ENCODE data around the gene LDB2. TPM values are rescaled to one million over a fixed set of nuclear protein-coding genes. Genes with fewer than 3 reads are reported as not detected.
"Not testable (repeated sequence)": the region's sequence is repeated elsewhere in the genome, so short reads cannot be mapped to it uniquely, and the experiment has no call there.

Gene LDB2
- polyA plus RNA-seq, result 10 to 100 TPM in 2 of 3 donors, 1 to 10 TPM in 1; 4.5 to 55.4 (median 37.7) TPM

DNA sequence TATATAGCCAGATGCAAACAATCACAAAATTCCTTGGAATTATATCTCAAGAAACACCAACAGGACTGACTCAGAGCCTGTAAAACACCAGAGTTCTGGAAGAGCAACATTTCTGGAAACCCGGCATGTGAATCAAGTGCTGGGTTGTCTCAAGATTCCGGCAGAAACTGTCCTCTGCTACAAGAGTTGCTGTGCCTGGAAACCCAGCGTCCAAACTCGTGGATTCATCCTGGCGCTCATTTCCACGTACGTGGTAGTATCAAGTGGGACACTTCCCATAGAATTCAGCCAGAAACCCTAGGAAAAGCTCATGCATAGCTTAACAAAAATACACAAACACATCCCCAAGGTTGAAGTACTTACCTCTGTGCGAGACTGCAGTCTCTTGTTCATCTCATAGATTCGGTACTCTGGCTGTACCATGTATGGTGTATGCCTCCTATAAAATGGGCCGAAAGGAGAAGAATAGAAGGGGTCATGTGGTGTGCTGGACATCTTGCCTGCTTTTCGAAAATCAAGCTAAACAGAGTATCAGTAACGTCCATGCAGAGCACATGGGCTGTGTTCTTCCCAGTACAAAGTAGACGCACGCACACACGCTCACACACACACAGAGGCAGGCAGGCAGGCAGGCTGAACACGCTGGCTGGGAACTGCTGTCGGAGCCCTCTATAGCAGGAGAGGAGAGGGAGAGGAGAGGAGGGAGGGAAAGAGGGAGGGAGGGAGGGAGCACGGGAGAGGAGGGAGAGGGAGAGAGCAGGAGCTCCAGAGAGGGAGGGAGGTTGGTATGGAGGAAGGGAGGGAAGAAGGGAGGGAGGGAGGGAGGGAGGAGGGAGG is at the start of gene LDB2:
Gene LDB2, minus strand, starts transcription at position 655 of the 837 bp plus-strand sequence.
- 3 to 9% (median 8%) methylated on average over 16 to 17 of the region's 18 CpGs for WGBS, 3 donors
- no peak within 1 kb of the TSS for H3K27ac ChIP-seq (ENCODE audit: low read depth, low read length)

DNA sequence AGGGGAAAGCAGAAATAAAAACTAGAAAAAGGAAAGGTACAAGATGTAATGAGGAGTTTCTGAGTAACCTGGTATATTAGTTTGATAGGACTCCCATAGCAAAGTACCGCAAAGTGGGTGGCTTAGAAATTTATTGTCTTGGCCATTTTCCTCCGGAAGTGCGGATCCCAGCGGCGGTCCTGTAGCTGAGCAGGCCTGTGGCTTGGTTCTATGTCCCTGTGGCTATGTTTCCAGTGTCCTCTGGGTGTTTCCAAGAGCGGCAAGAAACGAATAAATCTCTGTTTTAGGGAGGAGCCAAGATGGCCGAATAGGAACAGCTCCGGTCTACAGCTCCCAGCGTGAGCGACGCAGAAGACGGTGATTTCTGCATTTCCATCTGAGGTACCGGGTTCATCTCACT is 44.0 kb upstream of the LDB2 start:
- no peak overlapping the region for H3K27ac ChIP-seq (ENCODE audit: low read depth, low read length)
- WGBS, 3 donors, result 92 to 96% (median 95%) methylated on average over 13 of the region's 14 CpGs

DNA sequence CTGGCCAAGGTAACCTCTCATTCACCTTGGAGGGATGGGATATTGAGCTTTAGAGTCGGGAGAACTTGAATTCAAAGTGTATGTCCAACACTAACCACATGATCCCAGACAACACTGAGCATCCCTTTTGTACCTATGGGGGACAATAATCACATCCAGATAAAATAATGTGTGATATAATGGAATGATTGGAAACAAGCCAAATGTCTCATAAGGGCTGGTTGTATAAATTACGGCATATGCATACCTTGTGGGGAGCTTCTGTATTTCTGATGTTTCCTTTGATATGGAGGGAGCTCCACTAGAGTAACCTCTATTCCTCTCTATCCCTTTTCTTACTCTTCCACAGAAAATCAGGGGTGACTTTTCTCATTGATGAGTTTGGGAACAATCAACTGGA is 40.7 kb upstream of the LDB2 start:
- 90 to 95% (median 93%) methylated on average over 2 of the region's 2 CpGs for WGBS, 3 donors
- H3K27ac ChIP-seq (ENCODE audit: low read depth, low read length), result no peak overlapping the region

DNA sequence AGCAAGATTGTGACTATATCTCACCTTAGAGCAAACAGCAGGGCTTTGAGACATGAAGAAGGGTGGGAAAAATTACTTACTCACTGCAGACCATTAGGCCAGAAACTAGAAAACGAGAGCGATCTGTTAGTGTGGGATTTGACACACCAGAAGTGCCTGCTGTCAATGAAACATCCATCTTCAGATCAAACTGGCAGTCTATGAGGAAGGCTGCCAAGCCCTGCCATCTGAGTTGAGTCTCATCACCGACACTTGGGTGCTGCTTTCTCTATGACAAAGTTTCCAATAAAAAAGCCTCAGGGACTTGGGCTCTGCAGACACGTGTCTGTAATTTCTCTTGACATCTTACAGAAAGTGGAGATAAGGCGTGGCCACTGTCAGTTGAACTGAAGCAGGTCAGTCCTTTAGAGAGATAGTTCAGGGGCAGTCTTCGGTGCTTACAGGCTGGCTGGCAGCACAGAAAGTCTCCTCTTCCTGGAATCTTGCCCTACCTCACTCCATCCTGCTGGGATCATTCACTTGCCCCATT is 40.1 kb upstream of the LDB2 start:
- WGBS, 3 donors, result 70 to 93% (median 82%) methylated on average over 6 of the region's 6 CpGs
- no peak overlapping the region for H3K27ac ChIP-seq (ENCODE audit: low read depth, low read length)

DNA sequence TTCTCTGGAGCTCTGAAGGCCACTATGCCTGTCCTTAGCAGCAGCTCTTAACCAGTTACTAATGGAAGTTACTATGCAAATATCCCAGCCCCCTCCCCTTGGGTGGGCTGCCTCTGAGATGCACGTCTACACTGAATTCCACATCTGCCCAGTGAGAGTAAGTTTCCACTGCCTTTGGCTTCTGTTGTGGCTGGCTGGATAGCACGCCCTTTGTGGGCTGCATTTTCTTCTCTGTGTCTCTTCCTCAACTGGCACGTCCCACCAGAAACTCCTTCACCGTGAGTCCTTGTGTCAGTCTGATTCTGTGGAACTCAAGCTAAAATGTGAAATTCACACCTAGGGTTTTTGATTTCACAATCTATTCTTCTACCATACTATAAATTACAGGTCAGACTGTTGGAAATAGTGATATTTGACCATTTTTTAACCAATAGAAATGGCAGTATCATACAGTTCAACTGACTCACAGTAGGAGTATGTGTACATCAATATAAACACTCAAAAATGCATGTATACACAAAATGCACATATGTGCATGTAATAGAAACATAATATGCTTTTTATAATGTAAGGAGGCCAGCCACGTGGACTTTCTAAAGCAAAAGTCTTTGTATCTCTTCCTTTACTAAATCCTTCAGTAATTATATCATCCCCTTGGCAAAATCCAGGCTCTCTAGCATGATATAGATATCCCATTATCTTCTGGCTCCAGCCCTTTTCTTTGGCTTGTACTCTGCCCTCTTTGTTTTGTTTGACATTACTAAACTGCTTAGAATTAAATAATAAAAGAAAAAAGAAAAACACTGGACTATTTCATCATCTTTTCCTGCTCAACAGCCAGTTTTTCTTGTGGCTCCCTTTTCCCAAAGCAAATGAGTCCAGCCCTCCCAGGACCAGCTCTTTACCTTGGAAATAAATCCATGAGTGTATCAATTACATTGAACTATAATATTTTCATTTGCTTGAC is 33.2 kb upstream of the LDB2 start:
- 64 to 72% (median 71%) methylated on average over 5 of the region's 5 CpGs for WGBS, 3 donors
- no peak overlapping the region for H3K27ac ChIP-seq (ENCODE audit: low read depth, low read length)

DNA sequence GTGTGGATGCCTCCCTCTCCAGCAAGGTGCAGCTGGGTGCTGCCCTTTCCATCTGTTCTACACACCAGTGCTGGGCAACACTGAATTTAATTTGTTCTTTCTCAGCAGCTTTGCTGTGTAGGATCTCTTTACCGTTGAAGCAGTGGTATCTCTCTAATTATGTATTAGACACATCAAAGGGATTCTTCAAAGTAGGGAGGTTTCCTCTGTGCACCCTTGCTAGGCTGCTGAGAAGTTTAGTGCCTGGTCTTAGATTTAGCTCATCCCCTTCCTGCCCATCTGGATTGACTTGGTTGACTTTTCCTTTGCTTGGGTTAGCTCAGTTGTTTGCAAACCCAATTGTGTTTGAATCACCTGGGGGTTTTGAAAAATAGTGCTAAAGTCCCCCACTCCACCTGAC is 27.8 kb upstream of the LDB2 start:
- H3K27ac ChIP-seq (ENCODE audit: low read depth, low read length), result no peak overlapping the region
- WGBS, 3 donors, result 40 to 70% (median 64%) methylated on average over 1 of the region's 1 CpG

DNA sequence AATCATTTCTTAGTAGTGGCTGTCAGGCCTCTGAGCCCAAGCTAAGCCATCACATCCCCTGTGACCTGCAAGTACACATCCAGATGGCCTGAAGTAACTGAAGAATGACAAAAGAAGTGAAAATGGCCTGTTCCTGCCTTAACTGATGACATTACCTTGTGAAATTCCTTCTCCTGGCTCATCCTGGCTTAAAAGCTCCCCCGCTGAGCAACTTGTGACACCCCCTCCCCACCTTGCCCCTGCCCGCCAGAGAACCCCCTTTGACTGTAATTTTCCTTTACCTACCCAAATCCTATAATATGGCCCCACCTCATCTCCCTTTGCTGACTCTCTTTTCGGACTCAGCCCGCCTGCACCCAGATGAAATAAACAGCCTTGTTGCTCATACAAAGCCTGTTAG is 20.3 kb upstream of the LDB2 start:
- not testable (repeated sequence) for H3K27ac ChIP-seq (ENCODE audit: low read depth, low read length)
- WGBS, 3 donors, result 89 to 96% (median 95%) methylated on average over 4 of the region's 4 CpGs

DNA sequence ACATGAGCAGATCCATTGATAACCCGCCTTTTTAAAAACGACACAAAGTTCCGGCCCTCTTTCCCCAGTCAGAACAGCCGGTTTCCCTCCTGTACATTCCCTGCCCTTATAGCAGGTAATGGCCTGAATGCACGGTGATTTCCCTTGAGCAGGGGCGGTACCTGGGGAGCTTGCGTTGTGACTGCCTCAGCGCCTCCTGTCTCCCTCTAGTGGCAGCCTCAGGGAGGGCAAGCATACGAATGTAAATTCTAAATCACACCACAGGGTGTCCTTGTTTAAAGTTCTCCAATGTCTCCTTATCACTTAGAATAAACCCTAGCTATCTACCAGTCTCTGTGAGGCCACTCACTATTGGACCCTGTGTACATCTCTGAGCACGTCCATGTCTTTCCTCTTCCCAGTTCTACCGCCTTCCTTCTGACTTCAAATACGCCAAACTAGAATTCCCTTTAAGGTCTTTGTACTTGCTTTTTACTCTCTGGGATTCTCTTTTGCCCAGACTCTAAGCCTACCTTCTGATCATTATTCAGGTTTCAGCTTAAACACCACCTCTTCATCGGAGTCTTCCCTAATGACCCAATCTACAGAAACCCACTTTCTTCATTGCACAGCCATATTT is 18.4 kb upstream of the LDB2 start:
- WGBS, 3 donors, result 57 to 75% (median 69%) methylated on average over 13 of the region's 13 CpGs
- no peak overlapping the region for H3K27ac ChIP-seq (ENCODE audit: low read depth, low read length)

DNA sequence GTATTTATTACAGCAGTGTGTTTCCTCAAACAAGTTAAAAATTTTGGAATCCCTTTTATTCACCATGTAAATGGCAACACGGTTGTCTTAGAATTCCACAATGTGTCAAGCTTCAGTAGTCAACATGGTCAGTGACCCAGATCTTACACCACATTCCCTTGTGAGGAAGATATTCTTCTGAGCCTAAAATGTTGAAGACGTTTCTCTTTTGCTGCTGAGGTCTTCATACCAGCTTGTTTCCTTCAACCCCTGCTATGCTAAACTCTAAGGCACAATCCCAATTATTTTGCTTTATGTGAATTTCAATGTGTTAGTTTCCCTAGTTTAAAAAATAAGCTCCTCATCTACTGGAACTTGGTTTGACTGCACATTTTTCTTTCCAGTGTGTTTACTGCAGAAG is 17.6 kb upstream of the LDB2 start:
- WGBS, 3 donors, result 66 to 82% (median 75%) methylated on average over 2 of the region's 2 CpGs
- no peak overlapping the region for H3K27ac ChIP-seq (ENCODE audit: low read depth, low read length)

DNA sequence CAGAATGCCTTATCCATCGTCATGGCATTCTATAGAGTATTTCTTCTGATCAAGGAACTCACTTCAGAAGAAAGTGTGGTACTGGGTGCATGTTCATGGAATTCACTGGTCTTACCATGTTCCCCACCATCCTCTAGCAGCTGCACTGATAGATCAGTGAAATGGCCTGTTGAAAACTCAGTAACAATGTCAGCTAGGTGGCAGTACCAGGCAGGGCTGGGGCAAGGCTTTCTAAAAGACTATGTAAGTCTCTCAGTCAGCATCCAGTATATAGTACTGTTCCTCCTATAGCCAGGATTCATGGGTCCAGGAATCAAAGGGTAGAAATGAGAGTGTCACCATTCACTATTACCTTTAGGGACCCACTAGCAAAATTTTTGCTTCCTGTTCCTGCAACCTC is 15.8 kb upstream of the LDB2 start:
- H3K27ac ChIP-seq (ENCODE audit: low read depth, low read length), result no peak overlapping the region
- 71 to 96% (median 94%) methylated on average over 1 of the region's 1 CpG for WGBS, 3 donors

DNA sequence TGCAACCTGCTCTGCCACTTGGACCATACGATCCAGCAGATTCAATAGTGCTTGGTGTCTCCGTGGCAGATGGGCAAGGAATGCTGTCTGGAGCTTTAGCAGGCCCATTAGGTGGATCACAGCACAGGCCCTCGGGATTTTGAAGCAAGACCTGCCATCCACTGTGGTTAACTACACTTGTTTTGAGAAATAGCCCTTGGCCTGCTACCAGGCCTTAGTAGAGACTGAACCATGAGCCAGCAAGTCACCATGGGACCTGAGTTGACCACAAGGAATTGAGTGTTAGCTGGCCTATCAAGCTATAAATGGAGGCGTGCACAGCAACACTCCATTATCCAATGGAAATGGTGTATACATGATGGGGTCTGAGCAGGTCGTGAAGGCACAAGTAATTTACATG is 14.5 kb upstream of the LDB2 start:
- no peak overlapping the region for H3K27ac ChIP-seq (ENCODE audit: low read depth, low read length)
- 76 to 87% (median 82%) methylated on average over 5 of the region's 5 CpGs for WGBS, 3 donors

DNA sequence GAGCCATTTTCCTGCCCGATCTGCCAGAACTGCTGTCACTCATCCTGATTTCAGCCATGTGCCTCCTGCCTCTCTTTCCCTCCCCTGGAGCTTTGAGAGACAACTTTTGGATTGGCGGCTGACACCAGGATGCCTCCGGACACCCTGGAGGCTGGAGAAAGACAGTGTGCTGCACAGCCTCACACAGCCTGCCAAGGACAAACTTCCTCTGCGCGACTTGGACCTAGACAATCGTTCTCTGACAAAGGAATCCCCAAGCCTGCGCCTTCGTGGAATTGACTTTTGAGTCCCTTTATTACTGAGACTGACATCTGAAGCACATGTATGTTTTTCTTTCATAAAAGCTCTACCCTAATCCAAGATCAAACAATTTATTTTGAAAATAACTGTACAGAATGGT is 10.8 kb upstream of the LDB2 start:
- 18 to 51% (median 33%) methylated on average over 8 of the region's 8 CpGs for WGBS, 3 donors
- H3K27ac ChIP-seq (ENCODE audit: low read depth, low read length), result no peak overlapping the region

DNA sequence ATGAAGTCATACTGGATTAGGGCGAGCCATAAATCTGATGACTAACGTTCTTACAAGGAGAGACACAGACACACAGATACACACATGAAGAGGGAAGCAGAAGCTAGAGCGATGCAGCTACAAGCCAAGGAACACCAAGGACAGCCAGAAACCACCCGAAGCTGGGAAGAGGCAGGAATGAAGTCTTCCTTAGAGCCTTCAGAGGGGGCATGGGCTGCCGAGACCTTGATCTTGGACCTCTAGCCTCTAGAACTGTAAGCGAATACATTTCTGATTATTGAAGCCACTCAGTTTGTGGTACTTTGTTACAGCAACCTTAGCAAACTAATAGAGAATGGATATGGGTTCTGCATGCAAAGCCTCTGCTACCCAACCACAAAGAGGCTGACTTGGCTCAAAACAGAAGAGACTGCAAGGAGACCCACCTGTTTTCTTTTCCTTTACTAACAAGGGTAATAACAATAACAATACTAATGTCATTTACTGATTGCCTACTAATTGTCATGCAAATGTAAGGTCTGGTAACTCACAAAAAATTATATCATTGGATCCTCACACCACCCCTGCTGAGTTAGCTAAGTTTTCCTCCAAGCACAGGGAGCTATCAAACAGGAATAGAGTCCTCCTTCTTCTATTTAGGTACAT is 10.1 kb upstream of the LDB2 start:
- WGBS, 3 donors, result 74 to 92% (median 90%) methylated on average over 6 of the region's 6 CpGs
- H3K27ac ChIP-seq (ENCODE audit: low read depth, low read length), result no peak overlapping the region

DNA sequence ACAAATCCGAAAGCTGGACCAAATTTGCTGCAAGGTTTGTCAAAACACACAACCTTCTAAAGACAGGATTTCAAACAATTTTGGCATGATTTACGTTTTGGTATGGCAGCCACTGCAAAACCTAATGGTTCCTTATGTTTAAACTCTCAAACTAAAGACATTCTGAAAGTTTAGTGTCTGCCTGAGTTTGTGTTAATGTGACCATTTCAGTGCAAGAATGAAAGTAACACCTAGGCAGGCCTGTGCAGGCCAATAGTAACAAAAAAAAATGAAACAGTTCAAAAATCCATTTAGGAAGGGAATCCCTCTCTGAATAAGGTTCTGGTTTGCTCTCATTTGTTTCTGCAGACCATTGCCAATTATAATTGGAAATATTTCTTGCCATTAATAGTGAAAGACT is 1.9 kb upstream of the LDB2 start:
- WGBS, 3 donors, result 66 to 79% (median 79%) methylated on average over 2 of the region's 2 CpGs
- H3K27ac ChIP-seq (ENCODE audit: low read depth, low read length), result no peak overlapping the region

DNA sequence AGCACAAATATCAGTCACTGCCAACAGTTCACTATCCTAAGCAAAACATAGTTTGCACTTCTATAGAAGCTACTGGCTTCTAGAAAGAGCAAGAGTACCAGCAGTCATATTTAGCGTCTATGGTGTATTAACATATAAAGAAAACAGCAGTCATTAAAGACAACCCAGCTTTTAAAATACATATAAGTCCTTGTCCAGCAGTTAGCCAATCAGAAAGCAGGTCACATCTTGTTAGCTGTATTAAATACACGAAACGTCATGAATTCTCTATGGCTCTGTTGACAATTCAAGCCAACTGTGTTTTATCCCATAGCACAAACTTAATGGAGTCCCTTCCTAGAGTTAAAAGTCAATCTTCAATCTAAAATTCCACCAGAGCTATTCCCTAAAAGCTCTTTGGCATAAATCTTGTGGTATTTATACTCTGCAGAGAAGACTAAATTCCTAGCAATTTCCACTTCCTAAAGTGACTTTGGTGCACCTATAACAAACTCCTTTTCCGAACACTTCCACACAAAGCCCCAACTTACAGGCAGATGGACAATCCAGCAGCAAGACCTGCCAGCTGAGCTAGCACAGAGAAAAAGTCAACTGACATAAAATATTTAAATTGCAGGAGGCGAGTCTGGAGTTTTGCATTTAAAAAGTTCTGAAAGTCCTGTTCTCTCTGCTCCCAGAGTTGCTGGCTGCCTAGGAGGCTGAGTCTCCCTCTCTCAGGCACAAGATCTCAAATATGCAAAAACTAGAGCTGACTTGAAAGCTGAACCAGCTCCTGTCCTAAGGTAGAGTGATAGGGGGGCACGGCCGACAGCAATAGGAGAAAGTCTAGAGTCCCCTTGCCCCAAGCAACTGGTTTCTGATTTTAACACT is 1.3 kb downstream of the LDB2 start:
- 19 to 34% (median 22%) methylated on average over 7 of the region's 7 CpGs for WGBS, 3 donors
- no peak overlapping the region for H3K27ac ChIP-seq (ENCODE audit: low read depth, low read length)

DNA sequence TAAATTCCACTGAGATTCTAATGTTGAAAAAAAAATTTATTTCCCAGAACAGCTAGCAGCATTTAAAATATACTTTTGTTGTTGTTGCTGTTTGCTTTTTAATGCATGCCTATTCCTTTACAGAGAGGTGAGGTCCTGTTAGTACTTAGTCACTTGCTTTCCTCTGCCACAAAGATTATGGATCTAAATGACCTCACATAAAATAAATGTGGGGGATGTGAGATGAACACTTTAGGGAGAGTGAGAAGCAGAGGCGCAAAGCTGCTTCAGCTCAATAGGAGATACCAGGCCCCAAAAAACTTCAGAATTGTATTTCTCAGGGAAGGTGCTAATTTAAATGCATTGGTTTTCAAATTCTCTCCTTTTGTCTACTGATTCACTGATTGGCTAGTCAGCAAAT is 4.0 kb downstream of the LDB2 start:
- H3K27ac ChIP-seq (ENCODE audit: low read depth, low read length), result no peak overlapping the region
- 63 to 78% (median 71%) methylated on average over 1 of the region's 1 CpG for WGBS, 3 donors

DNA sequence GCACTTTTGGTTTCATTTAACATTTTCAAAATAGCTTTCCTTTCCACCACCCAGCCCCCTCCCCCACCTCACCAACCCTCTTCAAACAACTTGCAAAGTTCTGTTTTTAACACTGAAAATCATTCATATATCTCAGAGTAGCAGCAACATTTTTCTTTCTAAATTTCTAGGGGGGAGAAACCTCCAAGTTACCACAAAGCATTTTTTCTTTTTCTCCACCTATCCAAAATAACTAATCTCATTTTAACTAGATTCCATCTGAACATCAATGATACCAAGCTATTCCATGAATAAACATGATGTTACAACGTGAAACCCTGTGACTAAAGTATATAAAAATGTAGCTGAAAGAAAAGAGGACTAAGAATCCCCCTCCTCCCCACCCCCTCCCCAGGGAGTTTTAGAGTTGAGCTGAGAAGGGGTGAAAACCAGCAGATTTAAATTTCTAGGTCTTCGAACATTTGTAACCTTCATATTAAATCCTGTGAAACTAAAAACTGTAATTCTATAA is 5.2 kb downstream of the LDB2 start:
- WGBS, 3 donors, result 3 to 33% (median 6%) methylated on average over 2 of the region's 2 CpGs
- no peak overlapping the region for H3K27ac ChIP-seq (ENCODE audit: low read depth, low read length)

Data from adipose tissue (tissue), 3 donors.